ENCODE results near the gene ELFN1. TPM values are rescaled to one million over a fixed set of nuclear protein-coding genes. Genes with fewer than 3 reads are reported as not detected.
A peak's percentile ranks its signal among the peaks of the same experiment; 100 is the strongest.

ELFN1 gene
- total and polyA plus RNA-seq, 8 donors = 0.19 to 4.3 (median 0.53) TPM; not detected in 1

DNA sequence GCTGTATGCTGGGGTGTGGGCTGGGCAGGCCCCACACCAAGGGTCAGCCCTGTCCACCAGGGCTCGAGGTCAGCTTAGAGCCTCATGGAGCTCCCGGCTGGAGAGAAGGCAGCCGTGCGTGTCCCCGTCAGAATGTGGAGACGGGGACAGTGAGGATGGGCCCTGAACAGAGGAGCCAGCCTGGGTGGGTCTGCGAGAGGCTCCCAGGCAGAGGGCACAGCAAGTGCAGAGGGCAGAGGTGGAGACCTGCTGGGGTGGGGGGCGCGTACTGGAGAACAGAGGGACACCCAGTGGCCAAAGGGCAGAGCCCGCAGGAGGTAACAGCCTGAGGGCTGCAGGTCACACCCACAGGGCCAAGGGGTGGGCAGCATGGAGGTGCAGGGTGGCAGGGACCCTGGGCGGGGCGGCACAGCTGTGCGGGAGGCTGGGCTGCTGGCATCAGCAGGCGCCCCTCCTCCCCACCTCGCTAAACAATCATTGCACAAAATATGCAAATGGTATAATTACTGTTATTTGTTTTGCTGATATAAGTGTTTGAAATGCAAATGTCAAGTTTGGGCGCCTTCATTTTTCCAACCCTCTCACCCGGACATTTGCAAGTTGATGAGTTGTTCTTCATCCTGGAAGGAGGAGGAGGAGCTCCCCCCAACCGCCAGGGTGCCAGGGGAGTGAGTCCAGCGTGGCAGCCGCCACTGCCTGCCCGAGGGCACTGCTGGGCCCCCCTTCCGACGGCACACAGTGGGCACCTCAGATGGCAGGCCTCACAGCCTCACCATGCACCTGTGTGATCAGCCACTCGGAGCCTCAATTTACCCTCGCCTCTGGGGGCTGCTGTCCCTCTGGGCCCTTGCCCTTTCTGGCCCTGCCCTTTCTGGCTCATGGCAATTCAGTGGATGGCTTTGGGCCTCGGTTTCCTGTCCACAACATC, 35.0 kb downstream of the ELFN1 start:
- peaks cover 0 to 10% (median 0%) of the 10 kb centered on the region in 3 donors for H3K27me3 ChIP-seq
- H3K27ac ChIP-seq = no peak overlapping the region
- peaks cover 0 to 33% (median 27%) of the 10 kb centered on the region in 4 donors for H3K9me3 ChIP-seq
- no peak overlapping the region for H3K4me3 ChIP-seq
- peak in 1 of 2 donors; percentile 22 for DNase-seq
- H3K4me1 ChIP-seq = no peaks in the 10 kb centered on the region
- intact Hi-C loops (cut with DNase I; ENCODE audit: low total_unique reads) = no loop called here
- TF ChIP-seq EP300 (IDR thresholded peaks at IDR 0.05) (no peak), POLR2AphosphoS5 (IDR thresholded peaks at IDR 0.05) (no peak), POLR2A (IDR thresholded peaks at IDR 0.05) (no peak)
- TF ChIP-seq, protein P1, sequence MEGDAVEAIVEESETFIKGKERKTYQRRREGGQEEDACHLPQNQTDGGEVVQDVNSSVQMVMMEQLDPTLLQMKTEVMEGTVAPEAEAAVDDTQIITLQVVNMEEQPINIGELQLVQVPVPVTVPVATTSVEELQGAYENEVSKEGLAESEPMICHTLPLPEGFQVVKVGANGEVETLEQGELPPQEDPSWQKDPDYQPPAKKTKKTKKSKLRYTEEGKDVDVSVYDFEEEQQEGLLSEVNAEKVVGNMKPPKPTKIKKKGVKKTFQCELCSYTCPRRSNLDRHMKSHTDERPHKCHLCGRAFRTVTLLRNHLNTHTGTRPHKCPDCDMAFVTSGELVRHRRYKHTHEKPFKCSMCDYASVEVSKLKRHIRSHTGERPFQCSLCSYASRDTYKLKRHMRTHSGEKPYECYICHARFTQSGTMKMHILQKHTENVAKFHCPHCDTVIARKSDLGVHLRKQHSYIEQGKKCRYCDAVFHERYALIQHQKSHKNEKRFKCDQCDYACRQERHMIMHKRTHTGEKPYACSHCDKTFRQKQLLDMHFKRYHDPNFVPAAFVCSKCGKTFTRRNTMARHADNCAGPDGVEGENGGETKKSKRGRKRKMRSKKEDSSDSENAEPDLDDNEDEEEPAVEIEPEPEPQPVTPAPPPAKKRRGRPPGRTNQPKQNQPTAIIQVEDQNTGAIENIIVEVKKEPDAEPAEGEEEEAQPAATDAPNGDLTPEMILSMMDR (IDR thresholded peaks at IDR 0.05) = no peak
- WGBS, 5 donors = 63 to 72% (median 71%) methylated on average over 26 of the region's 26 CpGs
- no peaks in the 10 kb centered on the region for H3K36me3 ChIP-seq

DNA sequence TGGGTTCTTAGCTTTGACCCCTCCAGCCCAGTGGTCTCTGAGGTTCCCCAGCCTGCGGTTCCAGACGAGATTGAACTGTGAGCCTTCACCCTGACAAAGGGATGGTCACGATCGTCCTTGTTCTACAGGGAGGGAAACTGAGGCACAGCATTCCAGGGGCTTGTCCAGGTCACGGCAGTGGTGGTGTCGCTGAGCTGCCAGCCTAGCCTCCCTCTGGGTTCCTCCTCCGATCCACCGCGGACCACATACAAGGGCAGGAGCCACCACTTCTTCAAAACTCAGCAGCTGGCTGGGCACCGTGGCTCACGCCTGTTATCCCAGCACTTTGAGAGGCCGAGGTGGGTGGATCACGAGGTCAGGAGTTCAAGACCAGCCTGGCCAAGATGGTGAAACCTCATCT, 35.8 kb downstream of the ELFN1 start:
- TF ChIP-seq, protein P1 (IDR thresholded peaks at IDR 0.05) = no peak
- no peak for TF ChIP-seq POLR2A (IDR thresholded peaks at IDR 0.05)
- TF ChIP-seq POLR2AphosphoS5 (IDR thresholded peaks at IDR 0.05) = no peak
- no peak for TF ChIP-seq EP300 (IDR thresholded peaks at IDR 0.05)
- peaks cover 0 to 39% (median 31%) of the 10 kb centered on the region in 4 donors for H3K9me3 ChIP-seq
- WGBS, 5 donors = 84 to 89% (median 87%) methylated on average over 13 of the region's 13 CpGs

DNA sequence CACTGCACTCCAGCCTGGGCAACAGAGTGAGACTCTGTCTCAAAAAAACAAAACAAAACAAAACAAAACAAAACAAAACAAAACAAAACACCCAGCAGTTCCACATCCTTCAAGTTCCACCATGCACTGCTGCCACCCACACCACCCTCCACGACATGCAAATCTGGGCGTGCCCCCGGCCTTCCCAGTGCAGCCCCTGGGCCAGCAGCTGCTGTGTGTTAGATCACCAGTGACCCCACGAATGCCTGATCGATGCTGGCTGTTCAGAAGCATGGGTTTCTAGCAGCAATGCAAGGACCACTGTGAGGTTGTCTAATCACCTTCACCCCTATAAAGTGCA, 36.3 kb downstream of the ELFN1 start:
- Histone ChIP-seq H3K27ac (no peak overlapping the region), H3K27me3 (peaks cover 0 to 10% (median 0%) of the 10 kb centered on the region in 3 donors), H3K9me3 (peaks cover 0 to 39% (median 31%) of the 10 kb centered on the region in 4 donors), H3K36me3 (no peaks in the 10 kb centered on the region), H3K4me1 (no peaks in the 10 kb centered on the region), H3K4me3 (no peak overlapping the region)
- intact Hi-C loops (cut with DNase I; ENCODE audit: low total_unique reads) = no loop called here
- peak in 1 of 2 donors; percentile 20 for DNase-seq
- TF ChIP-seq EP300 (IDR thresholded peaks at IDR 0.05) = no peak
- TF ChIP-seq, protein P1 (IDR thresholded peaks at IDR 0.05) = no peak
- TF ChIP-seq POLR2AphosphoS5 (IDR thresholded peaks at IDR 0.05) = no peak
- no peak for TF ChIP-seq POLR2A (IDR thresholded peaks at IDR 0.05)
- 40 to 70% (median 67%) methylated on average over 5 of the region's 5 CpGs for WGBS, 5 donors

More for the DNA sequence above, 35.8 kb downstream of the ELFN1 start:
- H3K27me3 ChIP-seq = peaks cover 0 to 10% (median 0%) of the 10 kb centered on the region in 3 donors
- no peaks in the 10 kb centered on the region for H3K36me3 ChIP-seq
- no peaks in the 10 kb centered on the region for H3K4me1 ChIP-seq
- intact Hi-C loops (cut with DNase I; ENCODE audit: low total_unique reads) = no loop called here
- DNase-seq = peak in 1 of 2 donors; percentile 15
- no peak overlapping the region for H3K27ac ChIP-seq
- no peak overlapping the region for H3K4me3 ChIP-seq

DNA sequence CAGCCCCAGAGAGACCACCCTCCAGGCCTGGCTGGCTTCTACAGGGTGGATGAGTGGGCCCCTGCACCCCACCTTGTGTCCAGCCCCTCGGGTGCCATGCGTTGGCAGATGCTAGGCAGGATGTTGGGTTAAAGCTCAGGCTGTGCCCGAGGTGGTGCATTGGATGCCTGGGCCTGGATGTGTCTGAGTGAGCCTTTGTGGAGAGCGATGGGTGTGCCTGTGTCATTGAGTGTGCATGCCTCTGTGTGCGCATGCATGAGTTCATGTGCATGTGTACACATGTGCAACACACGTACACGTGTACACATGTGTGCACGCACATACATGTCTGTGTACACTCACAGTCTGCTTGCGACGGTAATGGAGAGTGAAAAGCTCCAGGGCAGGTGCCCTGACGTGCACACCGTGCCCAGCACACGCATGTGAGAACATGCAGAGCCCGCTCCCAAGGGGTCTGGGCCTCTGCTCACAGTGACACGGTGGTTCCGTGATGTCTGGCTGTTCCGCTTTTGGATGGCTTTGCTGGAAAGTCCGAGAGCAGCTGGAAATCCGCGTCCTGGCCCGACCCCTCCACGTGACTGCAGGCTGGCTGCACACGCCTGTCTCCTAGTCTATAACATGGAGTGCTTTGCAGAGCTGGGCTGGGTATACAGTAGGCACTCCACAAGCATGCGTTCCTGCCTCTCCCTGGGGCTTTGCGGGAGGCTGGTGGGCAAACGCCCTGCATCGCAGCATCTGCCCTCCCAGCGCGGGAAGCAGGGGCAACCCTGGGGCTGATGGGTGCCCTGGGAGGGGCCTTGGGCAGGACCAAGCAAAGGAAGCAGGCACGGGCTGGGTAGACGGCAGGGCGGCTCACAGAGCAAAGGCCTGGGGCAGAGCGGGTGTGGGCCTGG, 36.9 kb downstream of the ELFN1 start:
- WGBS, 5 donors = 76 to 83% (median 79%) methylated on average over 31 to 33 of the region's 33 CpGs
- Histone ChIP-seq H3K36me3 (no peaks in the 10 kb centered on the region), H3K4me1 (no peaks in the 10 kb centered on the region), H3K27ac (no peak overlapping the region), H3K4me3 (no peak overlapping the region), H3K9me3 (peaks cover 0 to 34% (median 27%) of the 10 kb centered on the region in 4 donors), H3K27me3 (peaks cover 0 to 10% (median 0%) of the 10 kb centered on the region in 3 donors)
- intact Hi-C loops (cut with DNase I; ENCODE audit: low total_unique reads) = no loop called here
- TF ChIP-seq POLR2A (IDR thresholded peaks at IDR 0.05) (no peak), POLR2AphosphoS5 (IDR thresholded peaks at IDR 0.05) (no peak), EP300 (IDR thresholded peaks at IDR 0.05) (no peak)
- TF ChIP-seq, protein P1 (IDR thresholded peaks at IDR 0.05) = no peak
- DNase-seq = peak in 1 of 2 donors; percentile 8
